HG02759 (cell line): ENCODE results near the gene HPGD.

Source experiments
- ATAC-seq: cut with Tn5 transposase; IDR thresholded peaks from one replicate; pipeline ENCODE4 v1.9.1; 2021; ENCODE audit warnings: mild to moderate bottlenecking, moderate library complexity; ENCODE audit not compliant: unreplicated experiment

Gene HPGD

GRCh38 chr4:174522183-174523024 lies at the start of gene HPGD:
HPGD (minus strand) TSS chr4:174522488; CDS start chr4:174522451, 37 bp downstream.
- peak; percentile 86 for ATAC-seq

GRCh38 chr4:174564529-174564928 lies 42.2 kb upstream of the HPGD start:
- ATAC-seq: no peak

- no peak for ATAC-seq
These were observed 41.1 kb upstream of the HPGD start for GRCh38 chr4:174563399-174563798.

- no peak for ATAC-seq
These were observed 39.3 kb upstream of the HPGD start for GRCh38 chr4:174561560-174561959.

- ATAC-seq: no peak
These were observed 37.6 kb upstream of the HPGD start for GRCh38 chr4:174559894-174560293.

GRCh38 chr4:174555789-174556630 lies 33.7 kb upstream of the HPGD start:
- ATAC-seq: no peak

GRCh38 chr4:174554231-174554728 lies 32.0 kb upstream of the HPGD start:
- no peak for ATAC-seq

- ATAC-seq: no peak
These were observed 31.5 kb upstream of the HPGD start for GRCh38 chr4:174553828-174554227.

GRCh38 chr4:174553031-174553430 lies 30.7 kb upstream of the HPGD start:
- ATAC-seq: no peak

- no peak for ATAC-seq
These were observed 28.3 kb upstream of the HPGD start for GRCh38 chr4:174550541-174550940.

- no peak for ATAC-seq
These were observed 27.4 kb upstream of the HPGD start for GRCh38 chr4:174549721-174550120.

- no peak for ATAC-seq
These were observed 23.0 kb upstream of the HPGD start for GRCh38 chr4:174545268-174545667.

GRCh38 chr4:174544496-174544895 lies 22.2 kb upstream of the HPGD start:
- ATAC-seq: no peak

- ATAC-seq: no peak
These were observed 17.9 kb upstream of the HPGD start for GRCh38 chr4:174540175-174540574.

- ATAC-seq: no peak
These were observed 17.3 kb upstream of the HPGD start for GRCh38 chr4:174539571-174539970.

- ATAC-seq: no peak
These were observed 16.6 kb upstream of the HPGD start for GRCh38 chr4:174538876-174539250.

GRCh38 chr4:174538123-174538875 lies 16.0 kb upstream of the HPGD start:
- peak; percentile 95 for ATAC-seq

- ATAC-seq: peak; percentile 20
These were observed 15.3 kb upstream of the HPGD start for GRCh38 chr4:174537634-174538033.

GRCh38 chr4:174534461-174534860 lies 12.2 kb upstream of the HPGD start:
- ATAC-seq: no peak

GRCh38 chr4:174532445-174532844 lies 10.2 kb upstream of the HPGD start:
- ATAC-seq: no peak

GRCh38 chr4:174531486-174531885 lies 9.2 kb upstream of the HPGD start:
- ATAC-seq: no peak
